Activated naive CD4-positive, alpha-beta T cell treated with anti-CD3 and anti-CD28 coated beads, Interleukin-2, amount 10 ng/mL, durations not matched to agents 7 days and 5 days (primary cell): ENCODE results near the gene FBXO44.

Experiments
- CTCF ChIA-PET: fragments of 350-600 bp; sonication (Branson Sonifier 250); formaldehyde crosslinking; loops from one replicate; lab custom pipeline; 2021; ENCODE audit warnings: antibody characterized with exemption; lab: Charles Lee
- DNase-seq: peaks from one replicate; pipeline ENCODE4 v3.0.0-alpha.2; 2020
- H3K27ac Mint-ChIP-seq: one replicate; pipeline ENCODE4 v1.8.0; 2021; ENCODE audit warnings: mild to moderate bottlenecking, moderate library complexity, mixed read lengths
- H3K27me3 Mint-ChIP-seq: one replicate; pipeline ENCODE4 v1.8.0; 2021; ENCODE audit warnings: mild to moderate bottlenecking, mixed read lengths
- H3K36me3 Mint-ChIP-seq: one replicate; pipeline ENCODE4 v1.8.0; 2021; ENCODE audit warnings: mixed read lengths
- H3K4me1 Mint-ChIP-seq: one replicate; pipeline ENCODE4 v1.8.0; 2021; ENCODE audit warnings: mixed read lengths
- H3K4me3 Mint-ChIP-seq: one replicate; pipeline ENCODE4 v1.8.0; 2021; ENCODE audit warnings: mild to moderate bottlenecking, moderate library complexity, mixed read lengths
- H3K9me3 Mint-ChIP-seq: one replicate; pipeline ENCODE4 v1.8.0; 2021; ENCODE audit warnings: mixed read lengths

Gene FBXO44

GRCh38 chr1:11691928-11692711 is 37.4 kb downstream of the FBXO44 start:
- DNase-seq, result no peak
- Mint-ChIP-seq H3K27me3 (peaks cover 93% of the 10 kb centered on the region), H3K4me3 (peak overlapping the region; percentile 52), H3K36me3 (no peaks in the 10 kb centered on the region), H3K4me1 (peaks cover 27% of the 10 kb centered on the region), H3K27ac (peak overlapping the region; percentile 74), H3K9me3 (no peaks in the 10 kb centered on the region)
- CTCF ChIA-PET, result no interaction called here

- CTCF ChIA-PET, result interaction anchor here (1.0 kb wide), 1 partner anchor 11 kb away, joined by 3 read pairs; no protein-coding TSS in a partner anchor
- Mint-ChIP-seq H3K4me3 (peak overlapping the region; percentile 47), H3K27ac (no peak overlapping the region), H3K27me3 (peaks cover 90% of the 10 kb centered on the region), H3K36me3 (no peaks in the 10 kb centered on the region), H3K9me3 (no peaks in the 10 kb centered on the region), H3K4me1 (peaks cover 27% of the 10 kb centered on the region)
- DNase-seq, result peak; percentile 54
These were observed 38.4 kb downstream of the FBXO44 start for GRCh38 chr1:11693024-11693590.

- no peak overlapping the region for H3K27ac Mint-ChIP-seq
- peaks cover 90% of the 10 kb centered on the region for H3K27me3 Mint-ChIP-seq
- no peaks in the 10 kb centered on the region for H3K36me3 Mint-ChIP-seq
- H3K4me1 Mint-ChIP-seq, result peaks cover 27% of the 10 kb centered on the region
- CTCF ChIA-PET, result no interaction called here
- no peaks in the 10 kb centered on the region for H3K9me3 Mint-ChIP-seq
- DNase-seq, result no peak
- H3K4me3 Mint-ChIP-seq, result no peak overlapping the region
These were observed 39.2 kb downstream of the FBXO44 start for GRCh38 chr1:11693917-11694316.

GRCh38 chr1:11695861-11696260 is 41.2 kb downstream of the FBXO44 start:
- H3K27me3 Mint-ChIP-seq, result peaks cover 80% of the 10 kb centered on the region
- no peak for DNase-seq
- CTCF ChIA-PET, result interaction anchor here (1.0 to 2.1 kb wide), 5 partner anchors 10 to 46 kb away, joined by 3 to 6 read pairs (median 4); no protein-coding TSS in a partner anchor
- no peak overlapping the region for H3K4me3 Mint-ChIP-seq
- H3K27ac Mint-ChIP-seq, result no peak overlapping the region
- no peaks in the 10 kb centered on the region for H3K36me3 Mint-ChIP-seq
- peaks cover 20% of the 10 kb centered on the region for H3K4me1 Mint-ChIP-seq
- H3K9me3 Mint-ChIP-seq, result no peaks in the 10 kb centered on the region

GRCh38 chr1:11697188-11697892 is 42.7 kb downstream of the FBXO44 start:
- H3K27ac Mint-ChIP-seq, result no peak overlapping the region
- peaks cover 17% of the 10 kb centered on the region for H3K4me1 Mint-ChIP-seq
- no peaks in the 10 kb centered on the region for H3K36me3 Mint-ChIP-seq
- no peak for DNase-seq
- H3K4me3 Mint-ChIP-seq, result no peak overlapping the region
- CTCF ChIA-PET, result interaction anchor here (0.9 to 1.0 kb wide), 2 partner anchors 22 to 34 kb away, joined by 3 to 4 read pairs; partner anchors contain the start of gene FBXO6
- H3K9me3 Mint-ChIP-seq, result no peaks in the 10 kb centered on the region
- H3K27me3 Mint-ChIP-seq, result peaks cover 68% of the 10 kb centered on the region

- Mint-ChIP-seq H3K4me1 (peaks cover 12% of the 10 kb centered on the region), H3K27ac (no peak overlapping the region), H3K27me3 (peaks cover 63% of the 10 kb centered on the region), H3K36me3 (no peaks in the 10 kb centered on the region), H3K9me3 (no peaks in the 10 kb centered on the region), H3K4me3 (no peak overlapping the region)
- DNase-seq, result no peak
- CTCF ChIA-PET, result no interaction called here
These were observed 43.2 kb downstream of the FBXO44 start for GRCh38 chr1:11697893-11698210.

GRCh38 chr1:11700601-11701467 is 46.2 kb downstream of the FBXO44 start:
- H3K27ac Mint-ChIP-seq, result no peak overlapping the region
- H3K4me1 Mint-ChIP-seq, result no peaks in the 10 kb centered on the region
- no peaks in the 10 kb centered on the region for H3K36me3 Mint-ChIP-seq
- no peaks in the 10 kb centered on the region for H3K9me3 Mint-ChIP-seq
- no peak overlapping the region for H3K4me3 Mint-ChIP-seq
- H3K27me3 Mint-ChIP-seq, result peaks cover 66% of the 10 kb centered on the region
- DNase-seq, result no peak
- CTCF ChIA-PET, result no interaction called here

- CTCF ChIA-PET, result no interaction called here
These were observed 46.9 kb downstream of the FBXO44 start for GRCh38 chr1:11701551-11701961.

GRCh38 chr1:11701981-11702803 is 47.5 kb downstream of the FBXO44 start:
- no peak for DNase-seq
- no peaks in the 10 kb centered on the region for H3K4me1 Mint-ChIP-seq
- no peaks in the 10 kb centered on the region for H3K36me3 Mint-ChIP-seq
- H3K9me3 Mint-ChIP-seq, result no peaks in the 10 kb centered on the region
- peaks cover 54% of the 10 kb centered on the region for H3K27me3 Mint-ChIP-seq
- CTCF ChIA-PET, result no interaction called here
- no peak overlapping the region for H3K4me3 Mint-ChIP-seq
- no peak overlapping the region for H3K27ac Mint-ChIP-seq

More at GRCh38 chr1:11701551-11701961, 46.9 kb downstream of the FBXO44 start:
- Mint-ChIP-seq H3K27me3 (peaks cover 60% of the 10 kb centered on the region), H3K36me3 (no peaks in the 10 kb centered on the region), H3K4me3 (no peak overlapping the region), H3K9me3 (no peaks in the 10 kb centered on the region), H3K4me1 (no peaks in the 10 kb centered on the region), H3K27ac (no peak overlapping the region)
- no peak for DNase-seq

GRCh38 chr1:11703357-11704193 is 48.9 kb downstream of the FBXO44 start:
- H3K27ac Mint-ChIP-seq, result no peak overlapping the region

GRCh38 chr1:11704194-11704529 is 49.5 kb downstream of the FBXO44 start:
- Mint-ChIP-seq H3K4me3 (no peak overlapping the region), H3K4me1 (no peaks in the 10 kb centered on the region), H3K36me3 (no peaks in the 10 kb centered on the region), H3K9me3 (no peaks in the 10 kb centered on the region), H3K27me3 (peaks cover 56% of the 10 kb centered on the region), H3K27ac (no peak overlapping the region)
- CTCF ChIA-PET, result interaction anchor here (1.2 to 1.3 kb wide), 2 partner anchors 15 to 54 kb away, joined by 3 to 4 read pairs; no protein-coding TSS in a partner anchor
- DNase-seq, result no peak

More at GRCh38 chr1:11703357-11704193, 48.9 kb downstream of the FBXO44 start:
- DNase-seq, result no peak
- peaks cover 57% of the 10 kb centered on the region for H3K27me3 Mint-ChIP-seq
- H3K36me3 Mint-ChIP-seq, result no peaks in the 10 kb centered on the region
- no peaks in the 10 kb centered on the region for H3K9me3 Mint-ChIP-seq
- CTCF ChIA-PET, result interaction anchor here (1.2 to 1.3 kb wide), 2 partner anchors 15 to 53 kb away, joined by 3 to 4 read pairs; no protein-coding TSS in a partner anchor
- H3K4me3 Mint-ChIP-seq, result no peak overlapping the region
- no peaks in the 10 kb centered on the region for H3K4me1 Mint-ChIP-seq

- Mint-ChIP-seq H3K36me3 (no peaks in the 10 kb centered on the region), H3K4me1 (no peaks in the 10 kb centered on the region), H3K27ac (no peak overlapping the region), H3K27me3 (peaks cover 56% of the 10 kb centered on the region), H3K4me3 (no peak overlapping the region), H3K9me3 (no peaks in the 10 kb centered on the region)
- CTCF ChIA-PET, result interaction anchor here (1.3 kb wide), 1 partner anchor 14 kb away, joined by 4 read pairs; no protein-coding TSS in a partner anchor
- no peak for DNase-seq
These were observed 50.2 kb downstream of the FBXO44 start for GRCh38 chr1:11704691-11705475.
